LHCN-M2 (cell line): ENCODE measurements around the gene HENMT1. TPM values are rescaled to one million over a fixed set of nuclear protein-coding genes. Genes with fewer than 3 reads are reported as not detected.
A peak's percentile ranks its signal among the peaks of the same experiment; 100 is the strongest.
"Not testable (repeated sequence)": the region's sequence is repeated elsewhere in the genome, so short reads cannot be mapped to it uniquely, and the experiment has no call there.

ENCODE experiments used
- DNase-seq: peaks from one replicate; pipeline ENCODE4 v3.0.0-alpha.2; 2012; ENCODE audit warnings: low read depth
- polyA plus RNA-seq: library from polyadenylated mRNA; unstranded; fragments of >200 nt; gene quantifications from one replicate; pipeline ENCODE4 v1.2.1, GENCODE V29; 2012; ENCODE audit warnings: missing spikeins
- total RNA-seq: library from RNA; depleted of rRNA; stranded (reverse); fragments of >200 nt; gene quantifications from 2 replicates; pipeline ENCODE4 v1.2.3, GENCODE V29; 2014; rRNA removed

HENMT1 gene
- 0.17 TPM in 1 of 2 replicates, not detected in the other for total RNA-seq
- polyA plus RNA-seq, result 0.28 TPM

- DNase-seq, result no peak
Measured at GRCh38 chr1:108661030-108661609, at the start of gene HENMT1. TSS of gene HENMT1 (minus strand) at chr1:108661093. CDS start at chr1:108659884, 1,209 bp downstream.

- no peak for DNase-seq
Measured at GRCh38 chr1:108708691-108709660, 48.1 kb upstream of the HENMT1 start.

- DNase-seq, result no peak
Measured at GRCh38 chr1:108706643-108707042, 45.8 kb upstream of the HENMT1 start.

GRCh38 chr1:108704496-108704895, 43.6 kb upstream of the HENMT1 start:
- DNase-seq, result peak; percentile 57

GRCh38 chr1:108703939-108704338, 43.0 kb upstream of the HENMT1 start:
- no peak for DNase-seq

GRCh38 chr1:108702109-108702508, 41.2 kb upstream of the HENMT1 start:
- DNase-seq, result not testable (repeated sequence)

- DNase-seq, result no peak
Measured at GRCh38 chr1:108701176-108701849, 40.4 kb upstream of the HENMT1 start.

- DNase-seq, result no peak
Measured at GRCh38 chr1:108699375-108700332, 38.8 kb upstream of the HENMT1 start.

- DNase-seq, result no peak
Measured at GRCh38 chr1:108695535-108695934, 34.6 kb upstream of the HENMT1 start.

GRCh38 chr1:108692724-108693655, 32.1 kb upstream of the HENMT1 start:
- peak; percentile 76 for DNase-seq

- DNase-seq, result peak; percentile 89
Measured at GRCh38 chr1:108691942-108692723, 31.2 kb upstream of the HENMT1 start, which contains the start of gene PRPF38B. TSS of gene PRPF38B (plus strand) at chr1:108692310. CDS start at chr1:108692592, 282 bp downstream.

- no peak for DNase-seq
Measured at GRCh38 chr1:108691128-108691941, 30.4 kb upstream of the HENMT1 start.

- DNase-seq, result peak; percentile 32
Measured at GRCh38 chr1:108686614-108687313, 25.9 kb upstream of the HENMT1 start.

GRCh38 chr1:108685529-108685928, 24.6 kb upstream of the HENMT1 start:
- DNase-seq, result peak; percentile 47

- DNase-seq, result not testable (repeated sequence)
Measured at GRCh38 chr1:108681701-108682100, 20.8 kb upstream of the HENMT1 start.

- no peak for DNase-seq
Measured at GRCh38 chr1:108679586-108680213, 18.8 kb upstream of the HENMT1 start.

- no peak for DNase-seq
Measured at GRCh38 chr1:108678706-108679105, 17.8 kb upstream of the HENMT1 start.
